HEK293T (cell line): ENCODE measurements around the gene IER5.

Source experiments
- CTCF ChIA-PET: fragments of 350-600 bp; formaldehyde crosslinking; extraction: SDS; loops from one replicate; lab custom pipeline; 2021; ENCODE audit warnings: antibody characterized with exemption, inconsistent platforms; lab: Yijun Ruan, JAX
- POLR2A ChIA-PET: fragments of 350-600 bp; formaldehyde crosslinking; extraction: SDS; loops from one replicate; lab custom pipeline; 2020; ENCODE audit warnings: antibody characterized with exemption, inconsistent platforms; lab: Yijun Ruan, JAX
- DNase-seq: peaks from one replicate; pipeline ENCODE4 v3.0.0; 2012; ENCODE audit warnings: mixed read lengths; ENCODE audit errors: extremely low spot score
- ARNT ChIP-seq: fragments of 450-650 bp; IDR thresholded peaks from 2 replicates; pipeline ENCODE4 v1.6.1; 2017; ENCODE audit warnings: mild to moderate bottlenecking
- BHLHE40 ChIP-seq: fragments of 450-650 bp; IDR thresholded peaks from 2 replicates; pipeline ENCODE4 v1.6.1; 2016; ENCODE audit warnings: mild to moderate bottlenecking, moderate library complexity, borderline replicate concordance
- CTBP1 ChIP-seq: fragments of 450-650 bp; IDR thresholded peaks from 2 replicates; pipeline ENCODE4 v1.6.1; 2016; ENCODE audit warnings: borderline replicate concordance
- ELF4 ChIP-seq: fragments of 450-650 bp; IDR thresholded peaks from 2 replicates; pipeline ENCODE4 v1.6.1; 2017; ENCODE audit warnings: antibody characterized with exemption
- FOXA1 ChIP-seq: fragments of 450-650 bp; IDR thresholded peaks from 2 replicates; pipeline ENCODE4 v1.6.1; 2016; ENCODE audit warnings: mild to moderate bottlenecking
- FOXK2 ChIP-seq: fragments of 450-650 bp; IDR thresholded peaks from 2 replicates; pipeline ENCODE4 v1.6.1; 2016; ENCODE audit warnings: mild to moderate bottlenecking
- FOXM1 ChIP-seq: fragments of 450-650 bp; IDR thresholded peaks from 2 replicates; pipeline ENCODE4 v1.6.1; 2017; ENCODE audit warnings: mild to moderate bottlenecking, borderline replicate concordance
- HDGF ChIP-seq: fragments of 450-650 bp; IDR thresholded peaks from 2 replicates; pipeline ENCODE4 v1.6.1; 2017; ENCODE audit warnings: antibody characterized with exemption, borderline replicate concordance
- L3MBTL2 ChIP-seq: fragments of 450-650 bp; conservative IDR thresholded peaks from 2 replicates; pipeline ENCODE4 v1.6.1; 2016; ENCODE audit warnings: mild to moderate bottlenecking
- LEF1 ChIP-seq: fragments of 450-650 bp; IDR thresholded peaks from 2 replicates; pipeline ENCODE4 v1.6.1; 2017; ENCODE audit warnings: mild to moderate bottlenecking, borderline replicate concordance
- NFRKB ChIP-seq: fragments of 450-650 bp; IDR thresholded peaks from 2 replicates; pipeline ENCODE4 v1.6.1; 2016; ENCODE audit warnings: mild to moderate bottlenecking, moderate library complexity
- SP1 ChIP-seq: fragments of 450-650 bp; IDR thresholded peaks from 2 replicates; pipeline ENCODE4 v1.6.1; 2017
- SUZ12 ChIP-seq: fragments of 450-650 bp; IDR thresholded peaks from 2 replicates; pipeline ENCODE4 v1.6.1; 2016; ENCODE audit warnings: mild to moderate bottlenecking
- ZNF384 ChIP-seq: fragments of 450-650 bp; IDR thresholded peaks from 2 replicates; pipeline ENCODE4 v1.6.1; 2016
- TF ChIP-seq, protein P1 (sequence below): fragments of 450-650 bp; IDR thresholded peaks from 2 replicates; pipeline ENCODE4 v1.6.1; 2016

Gene IER5

DNA sequence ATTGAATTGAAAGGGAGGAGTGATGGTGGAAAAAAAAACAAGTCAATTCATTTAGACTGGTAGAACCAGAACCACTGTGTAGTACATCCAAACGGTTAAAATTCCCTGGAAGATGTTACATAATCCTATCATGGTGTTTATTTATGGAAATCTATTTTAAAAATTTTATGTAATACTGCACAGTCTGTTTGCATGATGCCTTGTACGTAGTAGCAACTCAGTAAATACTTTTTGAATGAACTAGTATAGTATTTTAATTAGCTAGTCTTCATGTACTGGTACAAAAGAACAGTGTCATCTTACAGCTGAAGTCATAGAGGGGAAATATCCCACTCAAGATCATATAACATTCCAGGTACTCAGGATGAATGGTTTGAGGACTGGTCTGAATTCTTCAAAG is 27.0 kb upstream of the IER5 start:
- CTCF ChIA-PET = interaction anchor here (0.6 kb wide), 1 partner anchor 431 kb away, joined by 3 read pairs; no protein-coding TSS in a partner anchor
- POLR2A ChIA-PET = interaction anchor here (1.1 kb wide), 1 partner anchor 40 kb away, joined by 5 read pairs; no protein-coding TSS in a partner anchor
- no peak for DNase-seq
- TF ChIP-seq FOXK2 = no peak
- TF ChIP-seq CTBP1 = no peak
- no peak for TF ChIP-seq LEF1
- no peak for TF ChIP-seq ELF4

DNA sequence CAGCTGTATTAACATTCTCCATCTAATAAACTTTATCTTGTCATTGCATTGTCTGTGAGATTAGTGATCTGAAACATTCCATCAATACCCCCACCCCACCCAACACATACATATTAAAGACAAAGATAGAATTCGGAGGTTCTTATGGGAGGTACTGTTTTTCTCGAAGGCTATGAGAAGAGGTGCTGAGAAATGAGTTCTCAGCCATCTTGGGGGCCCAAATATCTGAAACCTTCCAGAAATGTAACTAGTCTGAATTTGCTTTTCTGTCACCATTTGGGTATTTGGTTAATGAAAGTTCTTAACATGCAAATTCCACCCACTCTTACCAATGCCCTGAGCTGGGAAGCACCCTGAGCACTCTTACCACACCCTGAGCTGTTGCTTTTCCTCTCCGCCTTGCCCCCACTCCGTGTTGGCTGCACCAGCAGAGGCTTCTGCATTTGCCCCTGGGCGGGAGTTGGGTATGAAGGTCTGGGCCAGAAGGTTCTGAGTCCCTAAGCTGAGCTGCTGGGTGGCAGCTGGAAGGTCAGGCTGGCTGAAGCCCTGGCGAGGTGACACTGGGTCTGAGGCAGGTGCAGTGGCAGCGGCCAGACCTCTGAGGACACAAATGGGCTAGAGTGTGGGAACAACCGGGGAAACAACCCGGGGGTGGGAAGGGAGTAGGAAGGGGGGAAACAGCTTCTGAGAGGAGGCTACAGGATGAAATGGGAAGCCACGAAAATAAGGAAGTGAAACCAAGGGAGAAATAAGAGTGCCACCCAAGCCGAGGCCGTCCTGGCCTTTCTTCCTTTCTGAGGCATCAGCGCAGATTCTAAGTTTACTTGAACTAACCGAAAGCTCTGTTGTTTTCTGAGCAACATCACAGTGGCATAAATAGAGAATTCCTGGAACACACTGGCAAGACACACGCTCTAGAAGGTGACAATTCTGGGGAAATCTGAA is 26.3 kb upstream of the IER5 start:
- TF ChIP-seq L3MBTL2 (no peak), CTBP1 (no peak), SP1 (no peak), FOXK2 (no peak), FOXM1 (no peak), ARNT (no peak), ELF4 (no peak), ZNF384 (no peak), BHLHE40 (no peak), NFRKB (no peak), SUZ12 (no peak), LEF1 (no peak)
- TF ChIP-seq, protein P1, sequence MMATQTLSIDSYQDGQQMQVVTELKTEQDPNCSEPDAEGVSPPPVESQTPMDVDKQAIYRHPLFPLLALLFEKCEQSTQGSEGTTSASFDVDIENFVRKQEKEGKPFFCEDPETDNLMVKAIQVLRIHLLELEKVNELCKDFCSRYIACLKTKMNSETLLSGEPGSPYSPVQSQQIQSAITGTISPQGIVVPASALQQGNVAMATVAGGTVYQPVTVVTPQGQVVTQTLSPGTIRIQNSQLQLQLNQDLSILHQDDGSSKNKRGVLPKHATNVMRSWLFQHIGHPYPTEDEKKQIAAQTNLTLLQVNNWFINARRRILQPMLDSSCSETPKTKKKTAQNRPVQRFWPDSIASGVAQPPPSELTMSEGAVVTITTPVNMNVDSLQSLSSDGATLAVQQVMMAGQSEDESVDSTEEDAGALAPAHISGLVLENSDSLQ = no peak
- ChIA-PET CTCF (interaction anchor here (0.6 to 1.0 kb wide), 2 partner anchors 14 to 430 kb away, joined by 3 read pairs; no protein-coding TSS in a partner anchor), POLR2A (interaction anchor here (1.1 kb wide), 1 partner anchor 40 kb away, joined by 5 read pairs; no protein-coding TSS in a partner anchor)
- DNase-seq = no peak

DNA sequence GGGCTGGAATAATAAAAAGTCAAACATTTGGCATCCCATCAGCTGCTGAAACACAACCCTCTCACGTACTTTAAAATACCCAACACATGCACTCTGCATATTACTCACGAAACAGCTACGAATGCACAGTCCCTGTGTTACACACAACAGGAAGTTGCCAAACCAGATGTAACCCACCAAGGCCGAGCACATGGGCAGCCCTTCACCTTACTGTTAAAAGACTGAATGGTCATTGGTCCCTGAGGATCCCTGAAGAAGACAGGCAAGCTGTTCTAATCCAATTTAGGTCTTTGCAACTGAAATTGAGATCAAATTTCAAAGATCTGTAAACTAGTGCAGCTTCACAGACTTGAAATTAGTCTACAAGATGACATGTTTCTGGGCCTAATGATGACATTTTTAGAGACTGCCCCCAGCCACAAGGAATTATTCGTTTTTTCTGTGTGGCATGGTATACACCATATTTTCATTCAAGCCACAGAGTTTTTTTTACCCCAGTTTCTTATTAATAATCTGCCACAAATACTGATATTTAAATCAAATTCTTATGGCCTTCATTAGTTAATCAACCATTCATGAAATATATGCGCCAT is 25.6 kb upstream of the IER5 start:
- POLR2A ChIA-PET = interaction anchor here (0.6 kb wide), 1 partner anchor 41 kb away, joined by 3 read pairs; no protein-coding TSS in a partner anchor

DNA sequence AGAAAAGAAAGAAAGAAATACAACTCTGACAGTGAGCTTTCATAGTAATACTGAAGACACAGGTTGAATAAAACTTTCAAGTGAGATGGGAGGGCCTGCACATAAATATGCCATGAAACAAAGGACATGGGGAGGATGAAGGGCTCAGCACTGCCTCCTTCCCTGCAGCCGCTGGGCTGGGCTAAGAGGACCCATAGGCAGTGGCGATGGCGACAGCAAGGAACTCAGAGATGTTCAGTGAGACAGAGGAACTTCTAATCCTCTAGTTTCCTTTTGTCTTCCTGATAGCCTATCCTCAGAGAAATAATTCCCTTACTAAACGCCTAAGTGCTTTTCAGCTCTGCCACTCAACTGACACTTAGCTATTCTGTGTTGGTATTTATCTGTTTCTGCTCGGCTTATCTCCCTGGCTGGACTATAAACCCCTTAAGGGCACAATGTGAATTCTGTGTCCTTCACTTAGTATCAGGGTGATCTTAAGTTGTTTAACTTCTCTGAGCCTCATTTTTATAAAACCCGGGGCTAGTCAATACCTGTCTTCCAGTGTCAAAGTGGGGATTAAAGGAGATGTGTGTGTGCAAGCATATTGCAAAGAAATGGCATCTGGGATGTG is 24.4 kb upstream of the IER5 start:
- TF ChIP-seq ZNF384 (no peak), LEF1 (no peak), ELF4 (no peak)
- TF ChIP-seq, protein P1 = 0 out of 2 replicates have a peak, but pooled peaks have one; percentile 20
- ChIA-PET POLR2A (interaction anchor here (1.0 kb wide), 1 partner anchor 26 kb away, joined by 3 read pairs; no protein-coding TSS in a partner anchor), CTCF (interaction anchor here (0.8 kb wide), 1 partner anchor 78 kb away, joined by 3 read pairs; no protein-coding TSS in a partner anchor)
- DNase-seq = no peak

More for the DNA sequence above, 25.6 kb upstream of the IER5 start:
- CTCF ChIA-PET = interaction anchor here (1.0 kb wide), 1 partner anchor 13 kb away, joined by 3 read pairs; no protein-coding TSS in a partner anchor
- no peak for DNase-seq
- TF ChIP-seq FOXA1 = no peak
- TF ChIP-seq FOXM1 = no peak
- no peak for TF ChIP-seq L3MBTL2
- TF ChIP-seq SUZ12 = no peak
- no peak for TF ChIP-seq NFRKB
- no peak for TF ChIP-seq BHLHE40
- TF ChIP-seq, protein P1 = no peak
- no peak for TF ChIP-seq LEF1
- TF ChIP-seq ELF4 = no peak

DNA sequence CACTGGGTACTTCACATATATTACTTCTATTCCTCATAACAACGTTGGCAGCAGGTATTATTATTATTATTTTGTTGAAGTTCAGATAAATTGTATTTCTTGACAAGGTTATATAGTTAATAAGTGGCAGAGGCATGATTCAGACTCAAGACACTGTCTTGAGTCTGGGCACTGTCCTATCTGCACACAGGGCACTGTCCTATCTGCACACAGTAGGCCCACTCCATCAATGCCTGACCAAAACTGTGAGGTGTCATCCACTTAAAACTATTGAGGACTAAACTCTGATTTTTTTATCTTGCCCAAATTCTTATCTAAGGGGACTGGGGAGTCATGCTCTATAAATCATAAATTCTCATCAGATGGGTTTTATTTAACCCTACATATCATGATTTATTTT is 23.8 kb upstream of the IER5 start:
- no peak for TF ChIP-seq NFRKB
- no peak for TF ChIP-seq CTBP1
- CTCF ChIA-PET = no interaction called here
- POLR2A ChIA-PET = interaction anchor here (1.0 kb wide), 1 partner anchor 26 kb away, joined by 3 read pairs; no protein-coding TSS in a partner anchor
- no peak for DNase-seq

DNA sequence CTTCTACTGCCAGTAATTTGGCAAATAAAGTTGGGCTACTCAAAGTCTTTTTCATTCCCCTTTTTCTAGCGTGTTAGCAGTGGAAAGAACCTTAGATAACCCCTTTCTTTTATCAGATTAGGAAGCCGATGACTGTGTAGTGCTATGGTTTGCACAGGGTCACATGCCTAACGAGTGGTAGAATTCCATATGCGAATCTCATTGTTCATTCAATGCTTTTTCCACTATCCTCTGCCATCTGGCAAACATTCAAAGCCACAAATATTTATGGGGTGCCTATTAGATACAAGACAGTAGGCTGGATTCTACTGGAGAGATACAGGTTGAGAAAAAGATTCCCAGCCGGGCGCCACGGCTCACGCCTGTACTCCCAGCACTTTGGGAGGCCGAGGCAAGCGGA is 14.9 kb upstream of the IER5 start:
- no peak for DNase-seq
- POLR2A ChIA-PET = no interaction called here
- TF ChIP-seq HDGF = no peak
- TF ChIP-seq SP1 = no peak
- TF ChIP-seq NFRKB = no peak
- no peak for TF ChIP-seq BHLHE40
- TF ChIP-seq, protein P1 = no peak
- no peak for TF ChIP-seq SUZ12
- TF ChIP-seq ARNT = no peak
- TF ChIP-seq FOXK2 = no peak
- no peak for TF ChIP-seq CTBP1
- CTCF ChIA-PET = no interaction called here
